ENCODE measurements around the gene ARID1B. TPM values are rescaled to one million over a fixed set of nuclear protein-coding genes. Genes with fewer than 3 reads are reported as not detected.

The ARID1B gene
- total and polyA plus RNA-seq, 2 of the 13 experiments (the other 11 are each of a cell fraction or from before 2014, with no cell fraction given): 20.1 to 32.6 TPM

GRCh38 chr6:156774863-156775405, 2.2 kb upstream of the ARID1B start:
- no TSS peak for BruUV-seq (replicated peaks)
- no peak overlapping the region for H3K9ac ChIP-seq (ENCODE audit: insufficient read depth, low read depth, low read length)
- no peaks in the 10 kb centered on the region; a peak in 1 of 5 replicates for H3K27me3 ChIP-seq (ENCODE audit: control insufficient read depth in 1 of 2, insufficient read depth in 2 of 2, low read length in 2 of 2)
- POLR2A ChIA-PET: no interaction called here
- 73% methylated on average over 5 of the region's 5 CpGs for WGBS (ENCODE audit: low lambda C conversion rate)
- FAIRE-seq (no peak), ATAC-seq (no peak), DNase-seq (ENCODE audit: low spot score) (no peak)
- no peak for TF ChIP-seq ZFYVE20 (CRISPR knock-in tag; IDR thresholded peaks at IDR 0.05; ENCODE audit: borderline replicate concordance, low read depth)
- no peak for TF ChIP-seq ZNF75D (CRISPR knock-in tag; IDR thresholded peaks at IDR 0.05; ENCODE audit: borderline replicate concordance)
- TF ChIP-seq ZSCAN25 (CRISPR knock-in tag; IDR thresholded peaks at IDR 0.05): no peak
- no peak for TF ChIP-seq ZNF564 (CRISPR knock-in tag; IDR thresholded peaks at IDR 0.05)
- TF ChIP-seq MBNL3 (CRISPR knock-in tag; conservative IDR thresholded peaks at IDR 0.05): no peak
- TF ChIP-seq U2AF2 (IDR thresholded peaks at IDR 0.05; ENCODE audit: low read depth, low read length): no peak
- TF ChIP-seq ZNF747 (CRISPR knock-in tag; IDR thresholded peaks at IDR 0.05; ENCODE audit: borderline replicate concordance): no peak
- TF ChIP-seq ZEB1 (IDR thresholded peaks at IDR 0.05; ENCODE audit: insufficient replicate concordance, low read depth): no peak
- no peak for TF ChIP-seq MYPOP (CRISPR knock-in tag; IDR thresholded peaks at IDR 0.05)
- no peak for TF ChIP-seq PPARG (CRISPR knock-in tag; conservative IDR thresholded peaks at IDR 0.05)
- TF ChIP-seq MED13 (CRISPR knock-in tag; IDR thresholded peaks at IDR 0.05): no peak
- no peak for TF ChIP-seq ZNF333 (CRISPR knock-in tag; IDR thresholded peaks at IDR 0.05; ENCODE audit: borderline replicate concordance)
- TF ChIP-seq ZNF83 (CRISPR knock-in tag; IDR thresholded peaks at IDR 0.05; ENCODE audit: borderline replicate concordance): no peak
- TF ChIP-seq ZMYM4 (CRISPR knock-in tag; IDR thresholded peaks at IDR 0.05): no peak
- no peak for TF ChIP-seq ZNF547 (CRISPR knock-in tag; IDR thresholded peaks at IDR 0.05)
- TF ChIP-seq TCF12 (IDR thresholded peaks at IDR 0.05): no peak
- no peak for TF ChIP-seq TCF12 (CRISPR knock-in tag; IDR thresholded peaks at IDR 0.05)
- no peak for TF ChIP-seq CREBL2 (CRISPR knock-in tag; IDR thresholded peaks at IDR 0.05; ENCODE audit: borderline replicate concordance)
- H3K36me3 ChIP-seq (replicated peaks in 1 of 2; ENCODE audit: control insufficient read depth in 1 of 2, insufficient read depth in 2 of 2, low read length in 2 of 2): no peaks in the 10 kb centered on the region
- H3K4me1 ChIP-seq (ENCODE audit: insufficient read depth, low read length): peaks cover 8% of the 10 kb centered on the region
- peaks cover 2% of the 10 kb centered on the region; the same call in 1 of the 2 replicates for H4K20me1 ChIP-seq (ENCODE audit: insufficient read depth, low read length)
- in situ Hi-C loops (cut with HindIII; ENCODE audit: extremely low pct_ligation_motif_present, low pct_unique_long_range_greater_than_20kb): loop anchor here (5.0 to 25.0 kb wide), 2 partner anchors 88 to 213 kb away; no protein-coding TSS in a partner anchor
- H3K9me3 ChIP-seq (ENCODE audit: low read length): no peaks in the 10 kb centered on the region
- H2AFZ ChIP-seq (ENCODE audit: low read length): no peak overlapping the region
- no peak overlapping the region for H3K4me2 ChIP-seq (ENCODE audit: low read depth, low read length)
- H3K27ac ChIP-seq (ENCODE audit: extremely low read length, insufficient read depth, low read length): no peak overlapping the region
- CTCF ChIA-PET (ENCODE audit: low intra/inter-chr PET ratio, low total read pairs): no interaction called here
- H3K4me3 ChIP-seq (replicated peaks in 1 of 3; ENCODE audit: insufficient read depth in 1 of 3, low read depth in 2 of 3, low read length in 3 of 3): no peak overlapping the region
- H3K79me2 ChIP-seq (ENCODE audit: insufficient read depth, low read length): peaks cover 13% of the 10 kb centered on the region
- intact Hi-C loops (cut with micrococcal nuclease; ENCODE audit: unreplicated experiment): loop anchor here (5.0 kb wide), 1 partner anchor 213 kb away; no protein-coding TSS in a partner anchor
